ENCODE data around the gene TMEM132D.

The TMEM132D gene

GRCh38 chr12:129184127-129184928, 719.5 kb downstream of the TMEM132D start:
- no peak for DNase-seq (ENCODE audit: low read depth)

DNA sequence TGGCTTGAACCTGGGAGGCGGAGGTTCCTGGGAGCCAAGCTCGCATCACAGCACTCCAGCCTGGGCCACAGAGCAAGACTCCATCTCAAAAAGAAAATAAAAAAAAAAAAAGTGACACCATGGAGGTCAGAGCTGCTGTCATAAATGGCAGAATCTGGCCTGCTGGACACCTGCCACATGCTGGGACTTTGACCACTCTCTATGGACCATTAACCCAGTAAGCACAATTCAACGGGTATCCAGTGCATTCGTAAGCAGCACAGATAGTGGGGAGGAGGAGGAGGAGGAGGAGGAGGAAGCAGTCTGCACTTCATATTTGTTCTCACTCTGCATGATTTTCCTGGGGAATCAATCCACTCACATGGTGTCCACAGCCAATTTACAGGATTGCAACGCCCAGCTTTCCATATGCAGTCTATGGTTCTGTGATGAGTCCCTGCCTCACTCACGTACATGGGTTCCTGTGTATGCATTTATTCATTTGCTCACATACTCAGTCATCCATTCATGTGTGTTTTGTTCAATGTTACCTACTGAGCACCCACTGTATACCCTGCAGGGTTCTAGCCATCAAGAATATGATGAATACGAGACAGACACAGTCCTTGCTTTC, 723.8 kb downstream of the TMEM132D start:
- DNase-seq (ENCODE audit: low read depth) = no peak

DNA sequence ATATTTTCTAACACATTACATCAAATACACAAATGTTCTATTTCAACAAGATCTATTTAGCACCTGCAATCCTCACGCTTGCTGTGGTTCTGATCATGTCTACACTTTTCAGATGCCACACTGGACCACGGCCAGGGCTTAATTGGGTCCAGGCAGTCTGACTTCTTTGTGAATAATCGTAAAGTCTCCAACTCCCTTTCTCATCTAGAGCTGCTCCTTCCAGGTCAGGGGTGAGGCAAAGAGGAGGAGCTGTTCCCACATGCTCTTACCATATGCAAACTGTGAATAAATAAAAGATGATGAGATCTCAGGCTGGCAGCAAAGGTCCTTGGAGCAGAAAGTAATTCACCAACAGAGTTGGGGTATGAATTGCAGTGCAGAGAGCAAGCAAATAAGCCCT, 733.9 kb downstream of the TMEM132D start:
- DNase-seq (ENCODE audit: low read depth) = no peak

GRCh38 chr12:129163861-129164260, 740.0 kb downstream of the TMEM132D start:
- DNase-seq (ENCODE audit: low read depth) = no peak

GRCh38 chr12:129163461-129163860, 740.4 kb downstream of the TMEM132D start:
- no peak for DNase-seq (ENCODE audit: low read depth)

DNA sequence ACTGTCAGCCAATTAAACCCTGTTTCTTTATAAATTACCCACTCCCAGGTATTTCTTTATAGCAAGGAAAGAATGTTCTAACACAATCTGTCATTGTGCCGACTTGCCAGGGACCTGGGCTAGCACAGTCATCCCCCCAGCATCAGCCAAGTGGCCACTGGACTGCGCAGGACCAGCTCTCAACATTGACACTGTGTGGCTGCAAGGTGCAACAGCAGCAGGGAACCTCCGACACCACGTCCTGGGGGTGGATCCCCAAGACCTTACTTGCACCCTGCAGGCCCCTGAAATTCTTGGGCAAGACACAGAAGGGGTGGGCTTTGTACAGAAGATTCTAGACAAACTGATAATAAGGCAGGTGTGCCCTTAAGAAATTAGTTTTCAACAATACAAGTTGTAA, 741.0 kb downstream of the TMEM132D start:
- no peak for DNase-seq (ENCODE audit: low read depth)

- no peak for DNase-seq (ENCODE audit: low read depth)
Measured at GRCh38 chr12:129161511-129161910, 742.3 kb downstream of the TMEM132D start.

DNA sequence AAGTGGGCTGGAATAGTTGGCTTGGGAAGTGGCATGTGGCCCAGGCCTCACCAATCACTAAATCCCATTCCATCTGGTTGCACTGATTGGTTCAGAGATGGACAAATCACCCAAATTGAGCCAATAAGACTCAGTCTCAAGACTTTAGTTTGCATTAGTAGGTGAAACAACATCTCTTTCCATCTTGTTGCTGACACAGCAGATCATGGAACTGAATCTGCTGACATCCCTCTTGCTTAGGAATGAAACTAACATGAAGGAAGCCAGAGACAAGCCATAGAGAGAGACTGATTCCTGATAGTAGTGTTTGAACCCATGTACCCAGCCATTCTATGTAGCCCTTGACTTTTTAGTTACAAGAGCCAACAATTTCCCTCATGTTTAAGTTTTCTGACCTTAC, 743.5 kb downstream of the TMEM132D start:
- DNase-seq (ENCODE audit: low read depth) = no peak

- DNase-seq (ENCODE audit: low read depth) = no peak
Measured at GRCh38 chr12:129152351-129153104, 751.3 kb downstream of the TMEM132D start.

- DNase-seq (ENCODE audit: low read depth) = no peak
Measured at GRCh38 chr12:129150721-129151120, 753.1 kb downstream of the TMEM132D start.

DNA sequence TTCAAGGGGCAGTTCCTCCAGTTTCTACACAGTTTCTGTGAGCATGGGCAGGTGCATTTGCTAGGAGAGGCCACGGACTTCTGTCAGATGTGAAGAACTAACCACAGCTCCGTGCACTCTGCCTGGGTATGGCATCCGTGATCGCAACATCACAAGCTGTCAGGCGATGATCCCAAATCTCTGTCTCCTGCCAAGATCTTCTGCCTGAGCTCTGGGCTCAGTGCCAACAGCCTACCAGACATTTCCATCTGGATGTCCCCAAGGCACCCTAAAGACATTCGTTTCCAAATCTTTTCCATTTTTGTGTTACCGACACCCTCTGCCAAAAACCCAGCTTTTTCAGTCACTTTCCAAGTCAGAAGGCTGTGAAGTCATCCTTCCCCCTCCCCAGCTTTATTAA, 758.4 kb downstream of the TMEM132D start:
- no peak for DNase-seq (ENCODE audit: low read depth)

GRCh38 chr12:129138776-129139175, 765.0 kb downstream of the TMEM132D start:
- no peak for DNase-seq (ENCODE audit: low read depth)

GRCh38 chr12:129136694-129137325, 767.0 kb downstream of the TMEM132D start:
- no peak for DNase-seq (ENCODE audit: low read depth)

DNA sequence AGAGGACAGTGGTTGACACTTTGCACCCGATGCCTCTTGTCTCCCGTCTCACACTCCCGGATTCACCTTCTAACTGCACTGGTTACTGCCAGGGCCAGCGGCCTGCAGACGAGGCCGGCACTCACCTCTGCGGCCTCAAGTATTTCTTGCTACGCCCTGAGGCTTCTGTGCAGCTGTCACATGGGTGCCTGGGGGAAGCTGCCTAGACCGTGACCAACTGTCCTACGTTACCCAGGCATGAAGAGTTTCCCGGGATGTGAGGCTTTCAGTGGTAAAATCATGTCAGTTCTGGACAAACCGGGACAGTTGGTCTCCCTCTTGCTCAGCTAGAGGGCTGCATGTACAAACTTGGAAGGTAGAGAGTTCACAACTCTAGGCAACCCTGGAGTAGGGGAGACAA, 776.1 kb downstream of the TMEM132D start:
- no peak for DNase-seq (ENCODE audit: low read depth)

DNA sequence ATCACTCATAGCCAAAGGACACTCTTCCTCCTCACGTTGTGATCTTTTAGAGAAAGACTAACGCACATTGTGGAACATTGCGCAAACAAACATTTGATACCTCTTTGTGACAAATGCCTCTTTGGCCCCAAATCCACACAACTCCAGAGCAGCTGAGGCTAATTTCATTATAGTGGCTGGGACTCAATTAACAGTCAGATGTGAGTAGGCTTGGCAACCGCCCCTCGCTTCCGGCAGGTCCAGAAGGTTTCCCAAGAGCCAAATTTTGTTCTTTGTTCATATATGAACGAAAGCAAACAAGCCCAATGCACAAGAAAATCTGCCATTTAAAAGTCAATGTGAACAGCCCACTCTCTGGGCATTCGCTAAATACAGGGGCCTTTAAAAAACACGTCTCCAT, 776.6 kb downstream of the TMEM132D start:
- DNase-seq (ENCODE audit: low read depth) = no peak

DNA sequence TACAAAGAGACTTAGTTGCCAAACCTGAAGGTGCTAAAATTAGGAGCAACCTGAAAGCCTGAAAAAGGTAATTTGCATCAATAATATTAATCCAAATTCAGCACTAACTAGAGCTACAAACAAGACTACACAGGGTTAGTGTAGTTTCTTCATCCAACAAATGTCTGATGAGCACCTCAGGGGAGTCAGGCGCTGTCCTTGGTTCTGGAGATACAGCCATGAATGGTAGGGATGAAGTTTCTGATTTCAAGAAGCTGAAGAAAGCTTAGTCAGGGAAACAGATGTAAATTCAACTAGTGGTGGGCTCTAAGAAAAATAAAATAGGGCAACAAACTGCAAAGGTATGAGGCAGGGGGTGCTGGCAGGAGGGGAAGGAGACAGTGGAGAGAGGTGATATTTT, 784.3 kb downstream of the TMEM132D start:
- DNase-seq (ENCODE audit: low read depth) = no peak

DNA sequence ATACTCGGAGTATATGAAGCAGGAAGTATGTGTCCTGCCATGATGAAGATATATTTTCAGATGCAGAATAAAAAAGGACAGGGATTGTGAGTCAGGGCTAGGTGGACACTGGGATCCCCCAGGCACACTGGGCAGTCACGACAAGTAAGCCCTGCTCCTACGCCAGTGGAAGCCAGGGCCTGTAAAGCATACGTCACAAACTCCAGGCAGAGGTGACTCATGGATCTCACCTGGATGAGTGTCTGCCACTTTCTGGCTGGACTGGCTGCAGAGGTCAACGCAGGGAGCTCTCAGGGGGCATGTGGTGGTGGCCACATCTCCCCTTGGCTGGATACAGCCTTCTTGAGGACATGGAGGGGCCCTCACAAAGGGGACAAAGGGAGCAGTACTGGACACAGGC, 788.3 kb downstream of the TMEM132D start:
- DNase-seq (ENCODE audit: low read depth) = no peak

- no peak for DNase-seq (ENCODE audit: low read depth)
Measured at GRCh38 chr12:129110575-129110974, 793.2 kb downstream of the TMEM132D start.

DNA sequence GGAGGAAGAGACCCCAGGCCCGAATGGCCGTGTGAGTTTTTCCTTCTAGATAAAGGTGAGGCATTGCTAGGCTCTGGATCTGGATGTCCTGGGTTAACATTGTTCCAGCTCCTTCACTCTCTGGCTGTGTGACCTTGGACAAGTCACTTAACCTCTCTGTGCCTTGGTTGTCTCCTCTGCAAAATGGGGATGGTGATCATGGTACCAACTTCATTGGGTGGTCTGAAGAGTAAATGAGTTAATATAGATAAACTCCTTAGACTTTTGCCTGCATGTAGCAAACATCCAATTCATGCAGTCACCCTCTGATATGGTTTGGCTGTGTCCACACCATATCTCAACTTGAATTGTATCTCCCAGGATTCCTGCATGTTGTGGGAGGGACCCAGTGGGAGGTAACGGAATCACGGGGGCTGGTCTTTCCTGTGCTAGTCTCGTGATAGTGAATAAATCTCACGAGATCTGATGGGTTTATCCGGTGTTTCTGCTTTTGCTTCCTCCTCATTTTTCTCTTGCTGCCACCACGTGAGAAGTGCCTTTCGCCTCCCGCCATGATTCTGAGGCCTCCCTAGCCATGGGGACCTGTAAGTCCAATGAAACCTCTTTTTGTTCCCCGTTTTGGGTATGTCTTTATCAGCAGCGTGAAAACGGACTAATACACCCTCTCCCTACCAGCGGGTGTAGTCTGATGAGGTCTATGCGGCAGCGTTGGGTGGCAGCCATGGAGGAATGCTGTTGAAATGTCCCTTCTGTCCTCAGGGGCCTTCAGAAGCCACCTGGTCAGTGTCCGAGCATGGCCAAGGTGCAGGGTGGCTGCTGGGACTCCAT, 794.4 kb downstream of the TMEM132D start:
- no peak for DNase-seq (ENCODE audit: low read depth)

- no peak for DNase-seq (ENCODE audit: low read depth)
Measured at GRCh38 chr12:129106772-129107171, 797.1 kb downstream of the TMEM132D start.

- no peak for DNase-seq (ENCODE audit: low read depth)
Measured at GRCh38 chr12:129103231-129103630, 800.6 kb downstream of the TMEM132D start.

DNA sequence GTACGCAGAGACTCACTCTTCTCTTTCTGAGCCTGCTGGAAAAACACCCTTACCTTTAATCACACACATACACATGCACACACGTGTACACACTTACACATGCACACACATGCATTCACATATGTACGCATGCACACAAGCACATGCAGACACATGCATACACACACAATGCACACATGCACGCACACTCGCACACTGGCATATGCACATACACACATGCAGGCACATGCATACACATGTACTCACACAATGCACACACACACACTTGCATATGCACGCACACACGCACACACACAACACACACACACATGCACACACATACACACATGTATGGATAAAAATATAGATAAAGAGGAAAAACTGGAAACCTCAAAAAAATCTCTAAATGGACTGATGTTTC, 801.6 kb downstream of the TMEM132D start:
- no peak for DNase-seq (ENCODE audit: low read depth)
